ENCODE data around the gene ADD2. TPM values are rescaled to one million over a fixed set of nuclear protein-coding genes. Genes with fewer than 3 reads are reported as not detected.

Gene ADD2
- total and polyA plus RNA-seq, 2 experiments from 2014 or later = 4.7 to 40.0 TPM

DNA sequence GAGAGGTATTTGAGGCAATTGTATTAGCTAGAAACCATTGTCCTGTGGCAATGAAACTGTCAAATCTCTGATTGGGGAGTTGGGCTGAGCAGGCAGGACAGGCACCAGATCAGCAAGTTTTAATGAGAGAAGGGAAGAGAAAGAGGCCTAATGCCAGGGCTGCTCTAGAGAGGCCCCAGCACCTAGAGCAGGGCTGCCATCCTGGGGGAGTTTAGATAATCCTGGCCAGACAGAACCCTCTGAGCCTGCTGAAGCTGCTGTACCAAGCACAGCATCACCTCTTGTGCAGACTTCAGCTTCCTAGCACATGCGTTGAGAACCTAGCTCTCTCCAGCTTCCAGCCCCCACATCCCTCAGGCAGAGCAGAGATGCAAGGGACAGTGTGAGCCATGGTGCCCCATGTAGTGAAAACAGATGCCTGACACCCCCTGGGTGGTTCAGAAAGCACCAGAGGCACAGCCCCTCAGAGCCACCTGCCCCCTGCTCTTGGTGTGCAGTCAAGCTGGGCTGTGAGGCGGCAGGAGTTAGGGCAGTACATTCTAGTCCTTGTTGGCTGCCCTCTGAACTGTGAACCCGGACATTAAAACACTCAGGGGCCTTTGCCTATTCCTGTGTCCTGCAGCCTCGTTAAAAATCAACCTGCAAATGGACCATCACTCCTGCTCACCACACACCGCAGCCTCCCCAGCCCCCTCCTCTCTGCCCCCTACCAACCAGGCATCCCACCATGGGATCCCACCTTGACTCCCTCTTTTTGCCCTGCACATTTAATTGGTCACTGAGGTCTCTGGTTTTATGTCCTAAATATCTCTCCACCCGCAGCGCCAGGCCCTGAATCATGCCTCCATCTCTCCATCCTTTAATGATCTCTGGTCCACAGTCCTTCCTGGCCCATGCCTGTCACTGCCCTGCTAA, 52.7 kb downstream of the ADD2 start:
- Histone ChIP-seq H3K27me3 (no peaks in the 10 kb centered on the region), H3K4me3 (no peak overlapping the region), H3K27ac (no peak overlapping the region), H3K4me1 (ENCODE audit: low read depth) (peaks cover 5% of the 10 kb centered on the region), H3K36me3 (no peaks in the 10 kb centered on the region), H3K9me3 (ENCODE audit: low read depth) (no peaks in the 10 kb centered on the region)
- TF ChIP-seq, protein P1, sequence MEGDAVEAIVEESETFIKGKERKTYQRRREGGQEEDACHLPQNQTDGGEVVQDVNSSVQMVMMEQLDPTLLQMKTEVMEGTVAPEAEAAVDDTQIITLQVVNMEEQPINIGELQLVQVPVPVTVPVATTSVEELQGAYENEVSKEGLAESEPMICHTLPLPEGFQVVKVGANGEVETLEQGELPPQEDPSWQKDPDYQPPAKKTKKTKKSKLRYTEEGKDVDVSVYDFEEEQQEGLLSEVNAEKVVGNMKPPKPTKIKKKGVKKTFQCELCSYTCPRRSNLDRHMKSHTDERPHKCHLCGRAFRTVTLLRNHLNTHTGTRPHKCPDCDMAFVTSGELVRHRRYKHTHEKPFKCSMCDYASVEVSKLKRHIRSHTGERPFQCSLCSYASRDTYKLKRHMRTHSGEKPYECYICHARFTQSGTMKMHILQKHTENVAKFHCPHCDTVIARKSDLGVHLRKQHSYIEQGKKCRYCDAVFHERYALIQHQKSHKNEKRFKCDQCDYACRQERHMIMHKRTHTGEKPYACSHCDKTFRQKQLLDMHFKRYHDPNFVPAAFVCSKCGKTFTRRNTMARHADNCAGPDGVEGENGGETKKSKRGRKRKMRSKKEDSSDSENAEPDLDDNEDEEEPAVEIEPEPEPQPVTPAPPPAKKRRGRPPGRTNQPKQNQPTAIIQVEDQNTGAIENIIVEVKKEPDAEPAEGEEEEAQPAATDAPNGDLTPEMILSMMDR (IDR thresholded peaks at IDR 0.05; ENCODE audit: low read depth, low read length) = no peak
- DNase-seq (ENCODE audit: low read depth in 1 of 2, low spot score in 1 of 2) = no peak

DNA sequence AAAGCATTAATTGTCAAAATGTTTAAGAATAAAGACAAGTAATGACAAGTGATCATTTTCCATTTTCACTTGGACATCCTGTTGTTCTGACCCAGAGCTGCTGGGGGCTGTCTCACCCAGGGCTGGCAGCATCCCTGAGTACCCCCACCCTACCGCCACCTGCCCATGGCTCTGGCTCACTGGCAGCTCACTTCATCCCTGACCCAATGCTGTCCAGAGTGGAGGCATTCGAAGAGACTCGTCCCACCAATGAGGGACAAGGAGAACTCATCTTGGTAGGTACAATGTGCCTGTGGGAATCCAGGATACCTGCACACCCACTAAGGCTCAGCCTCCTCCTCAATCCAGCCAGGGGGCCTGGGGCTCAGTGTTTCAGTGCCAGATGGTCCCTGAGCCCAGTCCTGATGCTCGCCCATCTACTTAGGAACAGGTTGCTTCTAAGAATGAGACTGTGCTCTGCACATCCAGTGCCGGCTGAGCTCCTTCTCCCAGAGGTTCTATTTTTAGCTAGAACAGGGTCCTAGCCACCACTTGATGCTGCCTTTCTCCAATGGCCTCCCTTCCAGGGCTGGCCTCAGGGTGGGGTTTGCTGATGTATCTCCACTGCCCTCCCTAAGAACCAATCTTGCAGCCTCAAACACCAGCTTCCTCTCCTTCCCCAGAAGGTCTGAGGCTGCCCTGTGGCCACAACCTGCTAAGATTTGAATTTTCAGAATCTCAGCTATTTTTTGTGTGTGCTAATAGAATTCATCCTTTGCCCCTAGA, 53.7 kb downstream of the ADD2 start:
- no peaks in the 10 kb centered on the region for H3K9me3 ChIP-seq (ENCODE audit: low read depth)
- TF ChIP-seq, protein P1 (IDR thresholded peaks at IDR 0.05; ENCODE audit: low read depth, low read length) = no peak
- DNase-seq (ENCODE audit: low read depth in 1 of 2, low spot score in 1 of 2) = peak in 1 of 2 donors; percentile 21
- peaks cover 5% of the 10 kb centered on the region for H3K4me1 ChIP-seq (ENCODE audit: low read depth)
- no peaks in the 10 kb centered on the region for H3K27me3 ChIP-seq
- no peak overlapping the region for H3K4me3 ChIP-seq
- no peak overlapping the region for H3K27ac ChIP-seq
- H3K36me3 ChIP-seq = no peaks in the 10 kb centered on the region

DNA sequence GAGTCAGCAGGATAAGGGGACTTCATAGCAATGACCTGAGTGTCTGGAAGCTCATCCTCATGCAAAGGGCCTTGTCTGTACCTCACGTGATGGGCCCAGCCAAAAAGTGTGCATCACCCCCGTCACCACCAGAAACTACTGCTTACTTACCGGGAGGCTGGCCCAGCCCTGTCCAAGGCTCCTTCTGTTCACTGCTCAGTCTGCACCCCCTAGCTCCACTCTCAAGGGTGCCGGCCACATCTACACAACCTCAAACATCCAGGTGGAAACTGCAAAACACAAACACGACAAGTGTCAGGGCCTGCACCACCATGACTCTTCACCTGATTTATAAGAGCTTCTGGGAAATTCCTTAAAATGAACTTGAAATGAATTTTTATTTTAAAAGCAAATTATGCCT, 55.1 kb downstream of the ADD2 start:
- H3K27ac ChIP-seq = no peak overlapping the region
- no peak for DNase-seq (ENCODE audit: low read depth in 1 of 2, low spot score in 1 of 2)

DNA sequence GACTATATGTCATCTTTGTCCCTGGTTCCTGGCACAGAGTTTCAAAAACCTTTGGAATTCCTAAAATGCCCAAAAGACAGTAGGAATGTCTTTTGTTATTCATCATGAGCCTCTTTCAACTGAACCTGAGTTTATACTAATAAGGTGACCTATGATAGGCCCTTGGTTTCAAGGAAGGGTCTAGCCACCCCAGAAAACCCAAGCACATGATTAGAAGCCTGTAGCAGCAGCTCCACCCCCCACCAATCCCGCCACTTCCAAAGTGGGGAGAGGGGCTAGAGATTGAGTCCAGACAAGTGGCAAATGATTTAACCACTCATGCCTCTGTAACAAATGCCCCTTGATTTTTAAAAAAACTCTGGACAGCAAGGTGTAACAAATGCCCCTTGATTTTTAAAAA, 56.8 kb downstream of the ADD2 start:
- Histone ChIP-seq H3K27me3 (no peaks in the 10 kb centered on the region), H3K36me3 (no peaks in the 10 kb centered on the region), H3K4me1 (ENCODE audit: low read depth) (peaks cover 5% of the 10 kb centered on the region), H3K4me3 (no peak overlapping the region), H3K9me3 (ENCODE audit: low read depth) (no peaks in the 10 kb centered on the region), H3K27ac (no peak overlapping the region)
- TF ChIP-seq, protein P1 (IDR thresholded peaks at IDR 0.05; ENCODE audit: low read depth, low read length) = no peak
- no peak for DNase-seq (ENCODE audit: low read depth in 1 of 2, low spot score in 1 of 2)

More for the DNA sequence above, 55.1 kb downstream of the ADD2 start:
- no peak overlapping the region for H3K4me3 ChIP-seq
- H3K4me1 ChIP-seq (ENCODE audit: low read depth) = peaks cover 5% of the 10 kb centered on the region
- no peaks in the 10 kb centered on the region for H3K36me3 ChIP-seq
- no peaks in the 10 kb centered on the region for H3K27me3 ChIP-seq
- TF ChIP-seq, protein P1 (IDR thresholded peaks at IDR 0.05; ENCODE audit: low read depth, low read length) = no peak
- no peaks in the 10 kb centered on the region for H3K9me3 ChIP-seq (ENCODE audit: low read depth)

DNA sequence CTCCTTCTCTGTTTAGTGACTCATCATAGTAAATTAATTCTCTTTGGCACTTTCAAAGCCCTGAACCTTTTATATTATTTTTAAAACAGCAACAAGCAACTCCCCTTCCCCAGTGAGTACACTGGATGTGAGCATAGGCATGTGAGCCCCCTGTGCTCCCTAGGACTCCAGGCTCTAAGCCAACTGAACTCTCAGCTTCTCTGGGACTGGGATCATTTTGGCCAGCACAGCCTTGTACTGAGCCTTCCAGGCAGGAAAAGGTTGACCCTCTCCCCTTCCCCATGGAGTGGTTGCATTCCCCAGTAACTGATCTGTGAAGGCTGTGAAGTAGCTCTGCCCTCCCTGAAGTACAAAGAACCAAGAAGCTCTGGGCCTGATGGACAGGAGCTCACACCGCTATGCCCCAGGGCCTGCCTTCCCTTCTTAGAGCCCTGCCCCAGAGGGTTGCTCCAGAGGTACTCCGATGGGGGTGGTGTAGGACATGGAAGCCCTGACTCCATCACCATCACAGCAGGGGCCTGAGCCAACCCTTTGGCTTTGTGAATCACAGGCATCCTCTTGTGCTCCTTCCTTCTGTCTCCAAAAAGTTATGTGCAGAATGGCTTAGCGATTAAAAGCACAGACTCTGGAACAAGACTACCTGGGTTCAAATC, 57.8 kb downstream of the ADD2 start:
- peaks cover 5% of the 10 kb centered on the region for H3K4me1 ChIP-seq (ENCODE audit: low read depth)
- H3K36me3 ChIP-seq = no peaks in the 10 kb centered on the region
- DNase-seq (ENCODE audit: low read depth in 1 of 2, low spot score in 1 of 2) = no peak
- no peak overlapping the region for H3K27ac ChIP-seq
- no peaks in the 10 kb centered on the region for H3K9me3 ChIP-seq (ENCODE audit: low read depth)
- no peak overlapping the region for H3K4me3 ChIP-seq
- H3K27me3 ChIP-seq = no peaks in the 10 kb centered on the region
- TF ChIP-seq, protein P1 (IDR thresholded peaks at IDR 0.05; ENCODE audit: low read depth, low read length) = no peak

Measured in cardiac muscle cell (in vitro differentiated cells and primary cell).